Measurements from ENCODE around the gene TMEM14A. TPM values are rescaled to one million over a fixed set of nuclear protein-coding genes. Genes with fewer than 3 reads are reported as not detected.
A peak's percentile ranks its signal among the peaks of the same experiment; 100 is the strongest.

The TMEM14A gene
- total RNA-seq, 1 donor from 2014 or later = 21.1 TPM

DNA sequence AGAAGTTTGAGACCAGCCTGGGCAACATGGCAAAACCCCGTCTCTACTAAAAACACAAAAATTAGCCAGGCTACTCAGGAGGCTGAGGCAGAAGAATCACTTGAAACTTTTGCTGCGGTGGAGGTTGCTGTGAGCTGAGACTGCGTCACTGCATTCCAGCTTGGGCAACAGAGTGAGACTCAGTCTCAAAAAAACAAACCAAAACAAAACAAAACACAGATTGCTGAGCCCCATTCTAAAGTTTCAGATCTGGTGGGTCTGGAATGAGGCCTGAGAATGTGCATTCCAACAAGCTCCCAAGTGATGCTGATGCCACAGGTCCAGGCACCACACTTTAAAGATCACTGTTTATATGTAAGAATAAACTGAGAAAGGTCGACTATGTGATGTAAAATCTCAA lies 24.9 kb upstream of the TMEM14A start:
- H3K27ac Mint-ChIP-seq (ENCODE audit: unreplicated experiment) = no peak overlapping the region

DNA sequence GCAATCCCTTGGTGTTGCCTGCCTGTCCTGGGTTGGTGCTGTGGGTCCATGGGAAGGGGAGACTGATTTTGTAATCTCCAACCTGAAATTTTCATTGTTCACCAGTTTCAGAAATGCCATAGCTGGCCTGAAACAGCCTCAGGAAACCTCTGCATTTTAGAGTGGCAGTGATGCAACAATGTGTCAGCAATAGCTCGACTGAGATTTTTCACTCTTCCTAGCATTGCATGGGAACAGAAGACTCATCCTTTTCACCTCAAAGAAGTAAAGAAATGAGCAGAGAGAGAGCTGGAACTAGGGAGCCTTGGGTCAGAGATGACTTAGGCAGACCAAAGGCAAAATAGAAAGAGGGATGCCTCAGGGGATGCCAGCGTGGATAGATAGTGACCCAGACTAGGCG lies 23.7 kb upstream of the TMEM14A start:
- TF ChIP-seq, protein P1, sequence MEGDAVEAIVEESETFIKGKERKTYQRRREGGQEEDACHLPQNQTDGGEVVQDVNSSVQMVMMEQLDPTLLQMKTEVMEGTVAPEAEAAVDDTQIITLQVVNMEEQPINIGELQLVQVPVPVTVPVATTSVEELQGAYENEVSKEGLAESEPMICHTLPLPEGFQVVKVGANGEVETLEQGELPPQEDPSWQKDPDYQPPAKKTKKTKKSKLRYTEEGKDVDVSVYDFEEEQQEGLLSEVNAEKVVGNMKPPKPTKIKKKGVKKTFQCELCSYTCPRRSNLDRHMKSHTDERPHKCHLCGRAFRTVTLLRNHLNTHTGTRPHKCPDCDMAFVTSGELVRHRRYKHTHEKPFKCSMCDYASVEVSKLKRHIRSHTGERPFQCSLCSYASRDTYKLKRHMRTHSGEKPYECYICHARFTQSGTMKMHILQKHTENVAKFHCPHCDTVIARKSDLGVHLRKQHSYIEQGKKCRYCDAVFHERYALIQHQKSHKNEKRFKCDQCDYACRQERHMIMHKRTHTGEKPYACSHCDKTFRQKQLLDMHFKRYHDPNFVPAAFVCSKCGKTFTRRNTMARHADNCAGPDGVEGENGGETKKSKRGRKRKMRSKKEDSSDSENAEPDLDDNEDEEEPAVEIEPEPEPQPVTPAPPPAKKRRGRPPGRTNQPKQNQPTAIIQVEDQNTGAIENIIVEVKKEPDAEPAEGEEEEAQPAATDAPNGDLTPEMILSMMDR (IDR thresholded peaks at IDR 0.05) = no peak
- no peak overlapping the region for H3K4me3 Mint-ChIP-seq (ENCODE audit: unreplicated experiment)
- H3K27me3 Mint-ChIP-seq (ENCODE audit: low read depth) = no peaks in the 10 kb centered on the region
- no peaks in the 10 kb centered on the region for H3K9me3 Mint-ChIP-seq (ENCODE audit: low read depth)
- H3K36me3 Mint-ChIP-seq (ENCODE audit: low read depth) = no peaks in the 10 kb centered on the region
- peaks cover 44% of the 10 kb centered on the region for H3K4me1 Mint-ChIP-seq (ENCODE audit: low read depth)
- no peak for DNase-seq (ENCODE audit: low spot score)
- peak overlapping the region; percentile 43 for H3K27ac Mint-ChIP-seq (ENCODE audit: unreplicated experiment)

More for the DNA sequence above, 24.9 kb upstream of the TMEM14A start:
- H3K4me1 Mint-ChIP-seq (ENCODE audit: low read depth) = peaks cover 31% of the 10 kb centered on the region
- peaks cover 2% of the 10 kb centered on the region for H3K27me3 Mint-ChIP-seq (ENCODE audit: low read depth)
- no peaks in the 10 kb centered on the region for H3K9me3 Mint-ChIP-seq (ENCODE audit: low read depth)
- TF ChIP-seq, protein P1 (IDR thresholded peaks at IDR 0.05) = no peak
- no peak for DNase-seq (ENCODE audit: low spot score)
- no peak overlapping the region for H3K4me3 Mint-ChIP-seq (ENCODE audit: unreplicated experiment)
- H3K36me3 Mint-ChIP-seq (ENCODE audit: low read depth) = no peaks in the 10 kb centered on the region

DNA sequence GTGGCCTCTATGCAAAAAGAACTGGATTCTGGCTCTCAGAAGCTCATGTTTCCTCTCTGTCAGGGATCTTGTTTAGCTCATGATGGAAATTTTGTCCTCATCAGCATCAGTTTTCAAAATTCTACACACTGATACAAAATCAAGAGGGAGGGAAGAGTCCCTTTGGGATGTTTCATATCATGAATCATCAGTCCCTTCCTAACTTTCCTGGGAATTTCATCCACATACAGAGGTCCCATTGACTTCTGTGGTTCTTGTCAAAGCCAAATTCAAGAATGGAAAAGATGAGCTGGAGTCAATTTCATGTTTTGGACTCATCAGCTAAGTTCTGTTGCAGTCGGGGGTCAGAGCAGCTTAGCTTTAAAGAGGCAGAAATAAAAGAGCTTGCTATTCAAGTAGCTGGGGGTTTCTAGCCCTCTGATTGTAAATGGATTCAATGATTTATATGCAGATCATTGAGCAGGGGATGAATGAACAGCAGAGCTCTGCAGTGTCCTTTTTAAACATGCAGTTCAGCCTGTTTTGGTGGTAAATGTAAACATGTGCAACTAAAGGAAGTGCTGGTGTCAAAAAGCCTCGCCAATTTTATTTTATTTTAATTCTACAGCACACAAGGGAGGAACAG lies 21.3 kb upstream of the TMEM14A start:
- Mint-ChIP-seq H3K4me1 (ENCODE audit: low read depth) (peaks cover 44% of the 10 kb centered on the region), H3K27me3 (ENCODE audit: low read depth) (no peaks in the 10 kb centered on the region), H3K9me3 (ENCODE audit: low read depth) (no peaks in the 10 kb centered on the region), H3K27ac (ENCODE audit: unreplicated experiment) (no peak overlapping the region), H3K4me3 (ENCODE audit: unreplicated experiment) (no peak overlapping the region), H3K36me3 (ENCODE audit: low read depth) (no peaks in the 10 kb centered on the region)
- TF ChIP-seq, protein P1 (IDR thresholded peaks at IDR 0.05) = no peak
- no peak for DNase-seq (ENCODE audit: low spot score)

DNA sequence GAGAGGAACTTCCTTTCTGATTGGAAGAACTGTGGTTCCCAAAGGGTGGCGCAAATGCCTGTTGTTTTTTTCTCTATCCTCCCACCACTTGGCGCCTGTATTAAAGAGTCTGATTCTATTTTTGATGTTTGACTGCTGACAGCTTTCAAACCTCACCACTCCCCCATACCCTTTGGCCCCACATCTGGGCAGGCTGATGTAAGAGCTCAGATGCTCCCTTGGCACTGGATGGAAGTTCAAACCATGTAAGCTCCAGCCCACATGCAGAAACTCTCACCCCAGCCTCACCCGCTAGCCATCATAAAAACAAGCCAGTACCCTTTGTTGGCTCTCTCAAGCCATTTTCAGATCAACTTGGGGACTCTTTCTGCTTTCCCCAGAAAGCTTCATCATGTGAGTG lies 20.0 kb upstream of the TMEM14A start:
- TF ChIP-seq, protein P1 (IDR thresholded peaks at IDR 0.05) = no peak
- H3K4me3 Mint-ChIP-seq (ENCODE audit: unreplicated experiment) = no peak overlapping the region
- peak overlapping the region; percentile 50 for H3K27ac Mint-ChIP-seq (ENCODE audit: unreplicated experiment)
- no peak for DNase-seq (ENCODE audit: low spot score)
- H3K4me1 Mint-ChIP-seq (ENCODE audit: low read depth) = peaks cover 44% of the 10 kb centered on the region
- H3K27me3 Mint-ChIP-seq (ENCODE audit: low read depth) = no peaks in the 10 kb centered on the region
- H3K36me3 Mint-ChIP-seq (ENCODE audit: low read depth) = no peaks in the 10 kb centered on the region
- H3K9me3 Mint-ChIP-seq (ENCODE audit: low read depth) = no peaks in the 10 kb centered on the region

DNA sequence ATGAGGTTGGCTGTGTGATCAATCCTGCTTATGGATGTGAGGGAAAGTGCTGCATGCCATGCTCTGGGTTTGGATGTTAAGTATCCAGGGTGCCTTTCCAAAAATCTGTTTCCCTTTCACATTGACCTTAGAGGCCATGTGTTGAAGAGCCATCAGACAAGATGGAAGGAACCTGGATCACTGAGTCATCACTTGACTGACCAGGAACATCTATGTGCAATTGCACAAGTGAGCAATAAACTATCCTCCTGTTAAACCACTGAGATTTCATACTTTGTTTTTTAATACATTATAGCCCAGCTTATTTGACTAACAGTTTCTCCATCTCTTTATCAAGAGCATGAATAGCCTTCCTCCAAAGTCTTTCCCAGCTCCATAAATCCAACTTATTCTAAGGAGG lies 17.8 kb upstream of the TMEM14A start:
- Mint-ChIP-seq H3K4me3 (ENCODE audit: unreplicated experiment) (no peak overlapping the region), H3K9me3 (ENCODE audit: low read depth) (no peaks in the 10 kb centered on the region), H3K27ac (ENCODE audit: unreplicated experiment) (no peak overlapping the region), H3K27me3 (ENCODE audit: low read depth) (no peaks in the 10 kb centered on the region), H3K4me1 (ENCODE audit: low read depth) (peaks cover 37% of the 10 kb centered on the region), H3K36me3 (ENCODE audit: low read depth) (no peaks in the 10 kb centered on the region)
- no peak for DNase-seq (ENCODE audit: low spot score)
- TF ChIP-seq, protein P1 (IDR thresholded peaks at IDR 0.05) = no peak

Measured in chondrocyte (in vitro differentiated cells).